Keratinocyte (primary cell): ENCODE data around the gene CUBN.

ENCODE experiments used
- EZH2 ChIP-seq: IDR thresholded peaks from one replicate; pipeline ENCODE4 v1.6.1; 2012; ENCODE audit warnings: inconsistent platforms, mild to moderate bottlenecking, low read length, moderate library complexity
- TF ChIP-seq, protein P1 (sequence below), 3 experiments: IDR thresholded peaks in 1 of 3; conservative IDR thresholded peaks in 1 of 3; optimal IDR thresholded peaks in 1 of 3; 2 replicates in 2 of 3; 3 replicates in 1 of 3; pipeline versions ENCODE3 to v1.5.1; 2011; ENCODE audit warnings: low read length in 3 of 3, mild to moderate bottlenecking in 3 of 3, moderate library complexity in 2 of 3, control low read depth in 1 of 3, inconsistent platforms in 1 of 3; ENCODE audit not compliant: insufficient read depth in 2 of 3; ENCODE audit errors: extremely low read depth in 1 of 3

DNA sequence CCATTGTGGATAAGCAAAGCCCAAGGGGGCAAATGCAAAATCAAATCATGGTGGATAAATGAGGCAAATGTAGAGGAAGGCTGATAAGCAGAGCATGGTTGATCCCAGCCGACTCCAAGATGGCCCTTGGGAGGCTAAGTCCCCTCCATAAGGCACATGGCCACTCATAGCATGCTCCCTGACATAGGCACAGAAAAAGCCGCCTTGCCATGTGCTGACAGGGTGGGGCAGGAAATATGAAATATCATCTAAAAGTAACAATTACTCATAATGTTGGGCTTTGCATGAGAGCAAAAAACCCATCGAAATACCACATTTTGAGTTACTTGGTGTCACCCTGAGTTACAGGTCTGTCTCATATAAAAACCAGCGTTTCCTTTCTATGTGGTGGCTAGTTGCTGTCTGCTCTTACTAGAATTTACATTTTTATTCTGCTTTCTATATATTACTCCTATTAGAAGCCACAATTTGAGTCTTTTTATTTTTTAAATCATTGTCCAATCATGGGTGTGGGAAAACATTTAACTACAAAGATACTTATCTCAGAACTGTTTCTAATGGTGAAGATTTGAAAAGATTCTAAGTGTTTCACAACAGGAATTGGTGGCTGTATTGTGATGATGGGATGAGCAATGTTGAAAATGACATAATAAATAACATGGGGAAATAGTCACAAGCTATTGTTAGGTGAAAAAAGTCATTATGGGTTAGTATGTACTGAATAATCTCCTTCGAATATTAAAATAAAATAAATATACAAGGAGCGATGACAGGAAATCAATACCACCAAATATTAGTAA is 102.7 kb downstream of the CUBN start:
- TF ChIP-seq, protein P1, sequence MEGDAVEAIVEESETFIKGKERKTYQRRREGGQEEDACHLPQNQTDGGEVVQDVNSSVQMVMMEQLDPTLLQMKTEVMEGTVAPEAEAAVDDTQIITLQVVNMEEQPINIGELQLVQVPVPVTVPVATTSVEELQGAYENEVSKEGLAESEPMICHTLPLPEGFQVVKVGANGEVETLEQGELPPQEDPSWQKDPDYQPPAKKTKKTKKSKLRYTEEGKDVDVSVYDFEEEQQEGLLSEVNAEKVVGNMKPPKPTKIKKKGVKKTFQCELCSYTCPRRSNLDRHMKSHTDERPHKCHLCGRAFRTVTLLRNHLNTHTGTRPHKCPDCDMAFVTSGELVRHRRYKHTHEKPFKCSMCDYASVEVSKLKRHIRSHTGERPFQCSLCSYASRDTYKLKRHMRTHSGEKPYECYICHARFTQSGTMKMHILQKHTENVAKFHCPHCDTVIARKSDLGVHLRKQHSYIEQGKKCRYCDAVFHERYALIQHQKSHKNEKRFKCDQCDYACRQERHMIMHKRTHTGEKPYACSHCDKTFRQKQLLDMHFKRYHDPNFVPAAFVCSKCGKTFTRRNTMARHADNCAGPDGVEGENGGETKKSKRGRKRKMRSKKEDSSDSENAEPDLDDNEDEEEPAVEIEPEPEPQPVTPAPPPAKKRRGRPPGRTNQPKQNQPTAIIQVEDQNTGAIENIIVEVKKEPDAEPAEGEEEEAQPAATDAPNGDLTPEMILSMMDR (optimal IDR thresholded peaks at IDR 0.05 in 1 of 3, IDR thresholded peaks at IDR 0.05 in 1 of 3, conservative IDR thresholded peaks at IDR 0.05 in 1 of 3; ENCODE audit: extremely low read depth in 1 of 3, insufficient read depth in 2 of 3, low read length in 3 of 3) = no peak
- TF ChIP-seq EZH2 = no peak
